ENCODE data around the gene EN2.

GRCh38 chr7:155464183-155464582, 6.3 kb downstream of the EN2 start:
- TF ChIP-seq, protein P1, sequence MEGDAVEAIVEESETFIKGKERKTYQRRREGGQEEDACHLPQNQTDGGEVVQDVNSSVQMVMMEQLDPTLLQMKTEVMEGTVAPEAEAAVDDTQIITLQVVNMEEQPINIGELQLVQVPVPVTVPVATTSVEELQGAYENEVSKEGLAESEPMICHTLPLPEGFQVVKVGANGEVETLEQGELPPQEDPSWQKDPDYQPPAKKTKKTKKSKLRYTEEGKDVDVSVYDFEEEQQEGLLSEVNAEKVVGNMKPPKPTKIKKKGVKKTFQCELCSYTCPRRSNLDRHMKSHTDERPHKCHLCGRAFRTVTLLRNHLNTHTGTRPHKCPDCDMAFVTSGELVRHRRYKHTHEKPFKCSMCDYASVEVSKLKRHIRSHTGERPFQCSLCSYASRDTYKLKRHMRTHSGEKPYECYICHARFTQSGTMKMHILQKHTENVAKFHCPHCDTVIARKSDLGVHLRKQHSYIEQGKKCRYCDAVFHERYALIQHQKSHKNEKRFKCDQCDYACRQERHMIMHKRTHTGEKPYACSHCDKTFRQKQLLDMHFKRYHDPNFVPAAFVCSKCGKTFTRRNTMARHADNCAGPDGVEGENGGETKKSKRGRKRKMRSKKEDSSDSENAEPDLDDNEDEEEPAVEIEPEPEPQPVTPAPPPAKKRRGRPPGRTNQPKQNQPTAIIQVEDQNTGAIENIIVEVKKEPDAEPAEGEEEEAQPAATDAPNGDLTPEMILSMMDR (IDR thresholded peaks at IDR 0.05) = no peak
- no peak for TF ChIP-seq POLR2AphosphoS5 (IDR thresholded peaks at IDR 0.05)

All from prostate gland (tissue), 2 donors.